ENCODE data around the gene RND1.
"Not testable (repeated sequence)": the region's sequence is repeated elsewhere in the genome, so short reads cannot be mapped to it uniquely, and the experiment has no call there.

RND1 gene

GRCh38 chr12:48865281-48866051 is at the start of gene RND1:
Gene RND1 (minus strand): TSS chr12:48865870. CDS start chr12:48865767, 103 bp downstream.
- DNase-seq (ENCODE audit: low read depth, low spot score) = peak; percentile 60

GRCh38 chr12:48910196-48910595 is 44.5 kb upstream of the RND1 start:
- DNase-seq (ENCODE audit: low read depth, low spot score) = no peak

GRCh38 chr12:48909698-48910097 is 44.0 kb upstream of the RND1 start:
- not testable (repeated sequence) for DNase-seq (ENCODE audit: low read depth, low spot score)

GRCh38 chr12:48907245-48907644 is 41.6 kb upstream of the RND1 start:
- DNase-seq (ENCODE audit: low read depth, low spot score) = no peak

- DNase-seq (ENCODE audit: low read depth, low spot score) = peak; percentile 72
Observed at GRCh38 chr12:48903982-48904411, 38.3 kb upstream of the RND1 start.

GRCh38 chr12:48903363-48903981 is 37.8 kb upstream of the RND1 start:
- DNase-seq (ENCODE audit: low read depth, low spot score) = no peak

GRCh38 chr12:48901278-48901677 is 35.6 kb upstream of the RND1 start:
- DNase-seq (ENCODE audit: low read depth, low spot score) = no peak

GRCh38 chr12:48899651-48900050 is 34.0 kb upstream of the RND1 start:
- no peak for DNase-seq (ENCODE audit: low read depth, low spot score)

GRCh38 chr12:48894271-48894670 is 28.6 kb upstream of the RND1 start:
- DNase-seq (ENCODE audit: low read depth, low spot score) = no peak

GRCh38 chr12:48890657-48891418 is 25.2 kb upstream of the RND1 start:
- DNase-seq (ENCODE audit: low read depth, low spot score) = peak; percentile 30

GRCh38 chr12:48889679-48890078 is 24.0 kb upstream of the RND1 start:
- no peak for DNase-seq (ENCODE audit: low read depth, low spot score)

GRCh38 chr12:48883305-48884161 is 17.9 kb upstream of the RND1 start:
- no peak for DNase-seq (ENCODE audit: low read depth, low spot score)

GRCh38 chr12:48882972-48883304 is 17.3 kb upstream of the RND1 start:
- DNase-seq (ENCODE audit: low read depth, low spot score) = no peak

GRCh38 chr12:48882315-48882687 is 16.6 kb upstream of the RND1 start:
- no peak for DNase-seq (ENCODE audit: low read depth, low spot score)

- DNase-seq (ENCODE audit: low read depth, low spot score) = no peak
Observed at GRCh38 chr12:48881686-48882314, 16.1 kb upstream of the RND1 start.

GRCh38 chr12:48880647-48881046 is 15.0 kb upstream of the RND1 start:
- no peak for DNase-seq (ENCODE audit: low read depth, low spot score)

- DNase-seq (ENCODE audit: low read depth, low spot score) = no peak
Observed at GRCh38 chr12:48878548-48878947, 12.9 kb upstream of the RND1 start.

- no peak for DNase-seq (ENCODE audit: low read depth, low spot score)
Observed at GRCh38 chr12:48875944-48876515, 10.4 kb upstream of the RND1 start.

- not testable (repeated sequence) for DNase-seq (ENCODE audit: low read depth, low spot score)
Observed at GRCh38 chr12:48873534-48873933, 7.9 kb upstream of the RND1 start.

- DNase-seq (ENCODE audit: low read depth, low spot score) = no peak
Observed at GRCh38 chr12:48873096-48873495, 7.4 kb upstream of the RND1 start.

- DNase-seq (ENCODE audit: low read depth, low spot score) = no peak
Observed at GRCh38 chr12:48869191-48869590, 3.5 kb upstream of the RND1 start.

Data from activated CD4-positive, CD25-positive, alpha-beta regulatory T cell treated with anti-CD3 and anti-CD28 coated beads, Interleukin-2, amount 50 U/mL, for 16 hours (primary cell).